ENCODE measurements around the gene PRR5.

Gene PRR5

GRCh38 chr22:44691796-44692661 is 10.0 kb upstream of the PRR5 start:
- DNase-seq (ENCODE audit: low read depth), result no peak
- TF ChIP-seq, protein P1, sequence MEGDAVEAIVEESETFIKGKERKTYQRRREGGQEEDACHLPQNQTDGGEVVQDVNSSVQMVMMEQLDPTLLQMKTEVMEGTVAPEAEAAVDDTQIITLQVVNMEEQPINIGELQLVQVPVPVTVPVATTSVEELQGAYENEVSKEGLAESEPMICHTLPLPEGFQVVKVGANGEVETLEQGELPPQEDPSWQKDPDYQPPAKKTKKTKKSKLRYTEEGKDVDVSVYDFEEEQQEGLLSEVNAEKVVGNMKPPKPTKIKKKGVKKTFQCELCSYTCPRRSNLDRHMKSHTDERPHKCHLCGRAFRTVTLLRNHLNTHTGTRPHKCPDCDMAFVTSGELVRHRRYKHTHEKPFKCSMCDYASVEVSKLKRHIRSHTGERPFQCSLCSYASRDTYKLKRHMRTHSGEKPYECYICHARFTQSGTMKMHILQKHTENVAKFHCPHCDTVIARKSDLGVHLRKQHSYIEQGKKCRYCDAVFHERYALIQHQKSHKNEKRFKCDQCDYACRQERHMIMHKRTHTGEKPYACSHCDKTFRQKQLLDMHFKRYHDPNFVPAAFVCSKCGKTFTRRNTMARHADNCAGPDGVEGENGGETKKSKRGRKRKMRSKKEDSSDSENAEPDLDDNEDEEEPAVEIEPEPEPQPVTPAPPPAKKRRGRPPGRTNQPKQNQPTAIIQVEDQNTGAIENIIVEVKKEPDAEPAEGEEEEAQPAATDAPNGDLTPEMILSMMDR (IDR thresholded peaks at IDR 0.05; ENCODE audit: low read depth, low read length, missing control alignments), result no peak
- in situ Hi-C loops (cut with HindIII; ENCODE audit: low sequenced_read_pairs), result no loop called here
- no peak overlapping the region for H3K4me3 ChIP-seq (ENCODE audit: low read depth, low read length)

- TF ChIP-seq, protein P1 (IDR thresholded peaks at IDR 0.05; ENCODE audit: low read depth, low read length, missing control alignments), result no peak
- no peak for DNase-seq (ENCODE audit: low read depth)
- no peak overlapping the region for H3K4me3 ChIP-seq (ENCODE audit: low read depth, low read length)
- in situ Hi-C loops (cut with HindIII; ENCODE audit: low sequenced_read_pairs), result no loop called here
Observed at GRCh38 chr22:44692662-44693007, 9.4 kb upstream of the PRR5 start.

DNA sequence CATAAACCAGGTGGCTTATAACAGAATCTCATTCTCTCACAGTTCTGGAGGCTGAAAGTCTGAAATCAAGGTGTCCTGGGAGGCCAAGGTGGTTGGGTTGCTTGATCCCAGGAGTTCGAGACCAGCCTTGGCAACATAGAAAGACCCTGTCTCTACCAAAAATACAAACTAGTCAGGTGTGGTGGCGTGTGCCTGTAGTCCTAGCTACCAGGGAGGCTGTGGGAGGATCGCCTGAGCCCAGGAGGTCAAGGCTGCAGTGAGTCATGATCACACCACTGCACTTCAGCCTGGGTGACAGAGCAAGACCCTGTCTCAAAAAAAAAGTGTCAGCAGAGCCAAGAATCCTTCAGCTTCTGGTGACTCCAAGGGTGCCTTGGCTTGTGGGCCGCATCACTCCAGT is 8.9 kb upstream of the PRR5 start:
- DNase-seq (ENCODE audit: low read depth), result no peak
- no peak overlapping the region for H3K4me3 ChIP-seq (ENCODE audit: low read depth, low read length)
- in situ Hi-C loops (cut with HindIII; ENCODE audit: low sequenced_read_pairs), result no loop called here
- TF ChIP-seq, protein P1 (IDR thresholded peaks at IDR 0.05; ENCODE audit: low read depth, low read length, missing control alignments), result no peak

- H3K4me3 ChIP-seq (ENCODE audit: low read depth, low read length), result no peak overlapping the region
- in situ Hi-C loops (cut with HindIII; ENCODE audit: low sequenced_read_pairs), result no loop called here
- TF ChIP-seq, protein P1 (IDR thresholded peaks at IDR 0.05; ENCODE audit: low read depth, low read length, missing control alignments), result no peak
- no peak for DNase-seq (ENCODE audit: low read depth)
Observed at GRCh38 chr22:44693756-44694155, 8.2 kb upstream of the PRR5 start.

GRCh38 chr22:44697423-44698141 is 4.4 kb upstream of the PRR5 start:
- H3K4me3 ChIP-seq (ENCODE audit: low read depth, low read length), result no peak overlapping the region
- in situ Hi-C loops (cut with HindIII; ENCODE audit: low sequenced_read_pairs), result no loop called here
- DNase-seq (ENCODE audit: low read depth), result peak; percentile 33
- TF ChIP-seq, protein P1 (IDR thresholded peaks at IDR 0.05; ENCODE audit: low read depth, low read length, missing control alignments), result peak; percentile 94

- no peak overlapping the region for H3K4me3 ChIP-seq (ENCODE audit: low read depth, low read length)
- TF ChIP-seq, protein P1 (IDR thresholded peaks at IDR 0.05; ENCODE audit: low read depth, low read length, missing control alignments), result no peak
- peak; percentile 75 for DNase-seq (ENCODE audit: low read depth)
- in situ Hi-C loops (cut with HindIII; ENCODE audit: low sequenced_read_pairs), result no loop called here
Observed at GRCh38 chr22:44698531-44699421, 3.2 kb upstream of the PRR5 start.

All from astrocyte of the cerebellum (primary cell).